ENCODE measurements around the gene FBRS.

GRCh38 chr16:30651124-30652004 is 6.9 kb upstream of the FBRS start:
- peak; percentile 57 for TF ChIP-seq CTCF (IDR thresholded peaks at IDR 0.05; ENCODE audit: poor library complexity)
- no peak for TF ChIP-seq EZH2 (IDR thresholded peaks at IDR 0.05; ENCODE audit: borderline replicate concordance)
- TF ChIP-seq EZH2phosphoT487 (IDR thresholded peaks at IDR 0.05; ENCODE audit: low read depth, severe bottlenecking, unreplicated experiment) = no peak
